MM.1S (cell line): ENCODE results near the gene GRK1.

Source experiments
- EZH2phosphoT487 ChIP-seq: fragments of 300-600 bp; sonication (generic); IDR thresholded peaks from 2 replicates; pipeline ENCODE4 v1.6.1; 2018; ENCODE audit warnings: antibody characterized with exemption, low read length
- TF ChIP-seq, protein P1 (sequence below): fragments of 300-600 bp; sonication (generic); IDR thresholded peaks from 2 replicates; pipeline ENCODE4 v1.5.1; 2016; ENCODE audit warnings: antibody characterized with exemption, low read length, mixed read lengths

GRCh38 chr13:113742445-113743120 lies 75.6 kb downstream of the GRK1 start:
- TF ChIP-seq, protein P1, sequence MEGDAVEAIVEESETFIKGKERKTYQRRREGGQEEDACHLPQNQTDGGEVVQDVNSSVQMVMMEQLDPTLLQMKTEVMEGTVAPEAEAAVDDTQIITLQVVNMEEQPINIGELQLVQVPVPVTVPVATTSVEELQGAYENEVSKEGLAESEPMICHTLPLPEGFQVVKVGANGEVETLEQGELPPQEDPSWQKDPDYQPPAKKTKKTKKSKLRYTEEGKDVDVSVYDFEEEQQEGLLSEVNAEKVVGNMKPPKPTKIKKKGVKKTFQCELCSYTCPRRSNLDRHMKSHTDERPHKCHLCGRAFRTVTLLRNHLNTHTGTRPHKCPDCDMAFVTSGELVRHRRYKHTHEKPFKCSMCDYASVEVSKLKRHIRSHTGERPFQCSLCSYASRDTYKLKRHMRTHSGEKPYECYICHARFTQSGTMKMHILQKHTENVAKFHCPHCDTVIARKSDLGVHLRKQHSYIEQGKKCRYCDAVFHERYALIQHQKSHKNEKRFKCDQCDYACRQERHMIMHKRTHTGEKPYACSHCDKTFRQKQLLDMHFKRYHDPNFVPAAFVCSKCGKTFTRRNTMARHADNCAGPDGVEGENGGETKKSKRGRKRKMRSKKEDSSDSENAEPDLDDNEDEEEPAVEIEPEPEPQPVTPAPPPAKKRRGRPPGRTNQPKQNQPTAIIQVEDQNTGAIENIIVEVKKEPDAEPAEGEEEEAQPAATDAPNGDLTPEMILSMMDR = no peak
- no peak for TF ChIP-seq EZH2phosphoT487
